NCI-H526 (cell line): Measurements from ENCODE around the gene DOC2A.

Experiments
- DNase-seq, 2 experiments: peaks; one replicate each; lab custom pipeline; 2025; lab: John Stamatoyannopoulos, UW

DOC2A gene

DNA sequence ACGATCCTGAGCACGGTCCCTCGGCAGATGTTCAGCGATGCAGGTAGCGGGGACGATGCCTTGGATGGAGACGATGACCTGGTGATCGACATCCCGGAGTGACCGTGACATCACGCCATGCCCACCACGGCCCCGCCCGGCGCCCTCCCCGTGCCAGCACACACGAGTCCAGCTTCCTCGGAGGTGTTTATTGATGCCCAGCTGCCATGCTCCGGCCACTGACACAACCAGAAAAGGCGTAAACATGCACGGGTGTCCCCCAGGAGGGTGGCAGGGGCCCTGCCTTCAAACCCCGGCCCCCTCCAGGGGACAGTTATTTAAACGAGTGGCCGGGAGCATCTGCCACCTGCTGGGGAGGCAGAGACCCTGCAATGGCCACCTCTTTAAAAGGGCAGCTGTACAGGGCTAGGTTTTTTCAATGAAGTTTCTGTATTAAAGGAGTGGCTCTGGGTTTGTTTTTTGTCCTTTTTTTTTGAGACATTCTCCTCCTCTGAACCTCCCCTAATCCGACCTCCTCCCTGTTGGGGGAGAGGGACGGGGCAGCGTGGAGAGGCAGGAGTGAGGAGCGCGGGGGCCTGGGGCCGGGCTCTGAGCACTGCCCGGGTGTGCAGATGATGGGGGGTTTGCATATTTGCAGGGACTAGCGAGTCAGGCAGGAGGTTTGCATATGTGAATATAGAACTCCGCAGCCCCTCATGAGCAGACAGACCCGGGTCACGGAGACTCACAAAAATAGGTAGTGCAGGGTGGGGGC is 5.3 kb downstream of the DOC2A start:
- DNase-seq, result peak; percentile 28 to 82

DNA sequence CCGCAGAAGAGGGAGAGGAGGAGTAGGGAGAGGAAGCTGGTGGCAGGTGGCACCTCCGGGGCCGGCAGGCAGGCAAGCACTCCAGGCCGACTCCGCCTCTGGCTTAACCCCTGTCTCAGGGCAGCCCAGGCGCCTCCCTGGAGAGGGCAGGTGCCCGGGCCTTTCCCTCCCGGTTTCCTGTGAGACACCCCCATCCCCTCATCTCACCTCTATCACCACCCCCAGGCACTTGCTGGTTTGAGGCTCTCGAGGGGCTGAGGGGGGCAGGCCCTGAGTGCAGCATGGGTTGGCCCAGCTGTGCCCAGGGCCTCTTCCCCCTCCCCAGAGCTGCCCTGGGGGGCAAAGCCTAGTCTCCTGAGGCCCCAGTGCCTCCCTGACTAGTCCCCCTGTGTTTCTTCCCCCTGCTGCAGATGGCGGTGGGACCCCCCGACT is 6.0 kb downstream of the DOC2A start:
- peak; percentile 40 to 84 for DNase-seq

DNA sequence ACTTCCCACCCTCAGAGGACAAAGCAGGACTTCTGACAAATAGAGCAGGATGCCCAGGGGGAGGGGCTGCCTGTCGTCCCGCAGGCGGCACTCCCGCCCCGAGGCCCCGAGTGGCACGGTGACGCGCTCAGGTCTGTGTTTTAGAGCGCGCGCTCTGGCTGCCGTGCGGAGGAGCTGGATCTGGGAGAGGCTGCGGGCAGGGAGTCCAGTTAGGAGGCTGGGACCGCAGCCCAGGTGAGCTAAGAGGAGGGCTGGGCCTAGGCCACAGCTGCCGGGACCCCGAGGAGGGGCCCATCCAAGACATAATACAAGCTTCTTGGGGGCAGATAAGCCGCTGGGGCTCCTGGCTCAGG is 6.4 kb downstream of the DOC2A start:
- peak in 1 of 2 experiments; percentile 79 for DNase-seq

DNA sequence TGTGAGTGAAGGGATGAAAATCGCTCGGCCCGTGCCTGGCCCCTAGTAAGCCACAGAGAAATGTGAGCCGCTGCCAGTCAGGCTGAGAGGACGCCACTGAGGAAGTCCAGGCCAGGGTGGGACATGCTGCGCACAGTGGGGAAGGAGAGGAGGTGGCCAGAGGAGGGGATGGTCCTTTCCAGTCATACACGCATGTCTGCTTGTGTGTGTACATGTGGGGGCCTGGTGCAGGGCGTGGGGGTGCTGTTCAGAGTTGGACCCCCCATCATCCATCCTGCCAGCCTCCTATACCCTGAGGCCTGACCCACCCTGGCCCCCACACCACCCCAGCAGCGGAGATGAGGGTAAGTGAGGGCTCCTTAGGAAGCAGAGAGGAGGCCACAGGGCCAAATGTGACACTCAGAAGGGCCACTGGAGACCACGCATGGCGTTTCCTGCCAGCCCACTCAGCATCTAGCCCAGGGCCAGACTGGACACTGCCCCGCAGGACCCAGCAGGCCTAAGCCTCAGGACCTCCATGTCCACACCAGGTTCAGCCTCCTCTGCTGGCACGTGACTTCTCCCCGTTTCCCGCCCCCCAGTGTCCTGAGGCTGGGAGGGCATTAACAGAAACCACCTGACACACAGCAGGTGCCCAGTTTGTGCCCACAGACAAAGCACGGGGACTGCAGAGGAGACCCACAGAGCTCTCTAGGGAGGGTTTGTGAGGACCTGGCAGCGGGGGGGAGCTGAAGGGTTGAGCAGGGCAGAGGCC is 7.0 kb downstream of the DOC2A start:
- no peak for DNase-seq

DNA sequence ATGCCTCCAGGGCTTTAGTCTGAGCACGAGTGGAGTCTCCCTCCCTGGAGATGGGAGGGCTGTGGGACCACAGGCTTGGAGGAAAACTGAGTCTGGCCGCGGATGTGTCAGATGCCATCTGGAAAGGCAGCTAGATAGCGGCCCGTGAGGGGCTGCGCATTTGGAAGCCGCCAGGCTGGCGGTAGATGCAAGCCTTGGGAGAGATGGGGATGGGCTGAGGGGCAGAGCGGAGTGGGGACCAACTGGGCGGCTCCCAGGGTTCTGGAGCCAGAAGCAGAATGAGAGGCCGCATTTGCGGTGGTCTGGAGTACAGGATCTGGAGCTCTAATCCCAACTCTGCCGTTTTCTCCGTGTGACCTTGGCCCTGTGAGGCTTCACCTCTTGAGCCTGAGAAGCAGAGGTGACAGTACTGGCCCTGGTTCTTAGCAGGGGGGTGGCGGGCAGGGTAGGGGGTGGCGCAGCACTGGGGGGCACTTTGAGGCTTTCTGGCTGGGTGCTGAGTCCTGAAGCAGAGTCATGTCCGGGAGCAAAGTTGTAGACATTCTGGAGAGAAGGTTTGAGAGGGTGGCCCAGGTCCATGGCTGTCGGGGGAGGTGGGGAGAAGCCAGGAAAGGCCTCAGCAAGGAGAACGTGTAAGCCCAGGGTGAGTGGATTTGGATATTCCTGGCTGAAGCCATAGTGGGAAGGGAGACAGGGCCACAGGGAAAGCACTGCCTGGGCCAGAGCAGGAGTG is 8.0 kb downstream of the DOC2A start:
- no peak for DNase-seq

DNA sequence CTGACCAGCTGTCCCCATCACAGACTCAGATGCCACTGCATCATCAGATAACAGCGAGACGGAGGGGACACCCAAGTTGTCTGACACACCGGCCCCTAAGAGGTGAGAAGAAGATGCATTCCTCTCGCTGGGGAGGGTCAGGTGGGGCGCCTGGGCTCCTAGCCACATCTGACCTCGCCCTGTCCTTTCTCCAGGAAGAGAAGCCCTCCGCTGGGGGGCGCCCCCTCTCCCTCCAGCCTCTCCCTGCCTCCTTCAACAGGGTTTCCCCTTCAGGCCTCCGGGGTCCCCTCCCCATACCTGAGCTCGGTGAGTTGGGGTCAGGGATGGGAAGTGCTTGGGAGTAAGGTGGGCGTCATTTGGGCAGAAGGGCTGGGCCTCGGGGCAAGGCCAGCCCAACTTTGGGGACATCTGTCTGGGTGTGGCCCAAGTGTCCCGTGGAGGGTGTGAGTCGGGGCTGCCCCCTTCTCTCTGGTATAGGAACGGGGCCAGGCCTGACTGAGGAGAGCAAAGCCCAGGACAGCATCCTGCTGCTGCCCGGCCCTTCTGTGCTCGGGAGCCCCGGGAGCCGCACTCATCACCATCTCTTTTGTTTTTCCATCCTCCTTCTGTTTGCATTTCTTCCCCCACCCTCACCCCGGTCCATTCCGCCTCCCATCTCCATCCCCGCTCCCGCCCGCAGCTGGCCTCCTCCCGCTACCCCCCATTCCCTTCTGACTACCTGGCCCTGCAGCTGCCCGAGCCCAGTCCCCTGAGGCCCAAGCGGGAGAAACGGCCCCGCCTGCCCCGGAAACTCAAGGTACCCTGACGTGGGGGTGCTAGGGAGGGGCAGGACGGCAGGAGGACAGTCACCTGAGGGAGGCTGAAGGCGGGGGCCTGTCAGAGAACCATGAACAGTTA is 9.8 kb downstream of the DOC2A start:
- peak in 1 of 2 experiments; percentile 55 for DNase-seq

DNA sequence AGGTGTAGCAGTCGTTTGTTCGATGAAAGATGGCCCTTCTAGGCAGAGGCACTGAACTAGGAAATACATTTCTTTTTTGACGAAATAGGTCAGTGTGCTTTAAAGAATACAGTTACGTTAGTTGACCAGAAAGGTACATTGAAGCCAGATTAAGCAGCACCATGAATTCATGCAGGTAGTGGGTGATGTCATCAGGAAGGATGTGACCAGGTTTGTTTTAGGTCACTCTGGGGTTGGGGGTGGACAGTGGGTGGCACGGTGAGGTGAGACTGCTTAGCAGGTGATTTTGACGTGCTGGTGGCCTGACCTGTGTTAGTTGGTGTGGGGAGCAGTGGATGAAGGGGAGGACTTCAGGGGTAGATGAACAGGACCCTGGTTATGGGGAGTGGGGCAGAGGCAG is 11.2 kb downstream of the DOC2A start:
- no peak for DNase-seq

DNA sequence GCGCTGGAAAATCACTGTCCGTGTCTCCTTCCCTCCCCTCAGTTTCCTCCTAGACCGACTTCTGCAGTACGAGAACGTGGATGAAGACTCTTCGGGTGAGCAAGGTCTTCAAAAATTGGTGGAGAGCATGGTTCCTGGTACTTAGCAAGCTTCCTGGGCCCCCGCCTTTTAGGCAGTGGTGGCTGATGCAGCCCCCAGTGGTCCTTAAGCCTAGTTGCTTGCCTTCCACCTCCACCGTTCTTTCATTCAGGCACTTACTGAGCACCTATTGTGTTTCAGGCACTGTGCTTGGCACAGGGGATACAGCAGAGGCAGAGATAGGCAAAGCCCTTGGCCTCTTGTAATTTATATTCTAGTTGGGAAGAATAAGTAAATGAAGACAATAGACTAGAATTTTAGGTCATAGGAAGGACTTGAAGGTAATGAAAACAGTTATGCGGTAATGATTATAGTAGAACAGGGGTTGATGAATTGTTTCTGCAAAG is 14.0 kb downstream of the DOC2A start:
- DNase-seq, result no peak

DNA sequence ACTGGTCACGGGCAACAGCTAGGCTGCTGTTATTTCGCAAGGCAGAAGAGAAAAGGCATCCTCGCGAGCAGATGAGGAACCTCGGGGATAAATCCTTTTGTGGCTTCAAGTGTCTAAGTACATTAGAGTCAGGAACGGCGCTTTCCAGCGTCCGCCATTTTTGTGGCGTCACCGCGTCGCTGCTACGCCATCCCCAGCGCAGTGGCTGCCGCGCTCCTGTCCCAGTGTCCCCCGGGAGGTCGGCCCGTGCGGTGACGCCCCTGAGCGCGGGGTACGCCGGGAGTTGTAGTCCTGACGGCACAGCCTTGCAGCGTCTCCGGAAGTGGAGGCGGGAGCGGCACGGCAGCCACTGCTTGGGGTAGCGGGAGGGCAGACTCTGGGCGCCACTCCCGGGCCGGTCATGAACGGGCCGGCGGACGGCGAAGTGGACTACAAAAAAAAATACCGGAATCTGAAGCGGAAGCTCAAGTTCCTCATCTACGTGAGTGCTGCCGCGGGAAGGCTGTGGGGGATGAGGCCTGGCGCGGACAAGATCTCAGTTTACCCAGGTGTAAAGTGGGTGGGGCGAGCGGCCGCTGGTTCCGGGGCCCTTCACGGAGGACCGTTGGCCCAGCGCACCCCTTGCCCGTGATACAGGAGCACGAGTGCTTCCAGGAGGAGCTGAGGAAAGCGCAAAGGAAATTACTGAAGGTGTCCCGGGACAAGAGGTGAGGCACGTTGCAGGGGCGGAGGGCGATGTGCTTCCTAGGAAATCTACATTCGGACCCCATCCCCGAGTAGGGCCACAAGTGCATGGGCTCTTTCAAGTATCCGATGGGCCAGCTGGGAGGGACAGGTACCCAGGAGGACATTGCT is 14.7 kb downstream of the DOC2A start, which contains the start of gene INO80E:
Gene INO80E, plus strand, starts transcription at position 331 of the 855 bp plus-strand sequence. Its CDS starts 70 bp downstream, at position 401.
- DNase-seq, result peak; percentile 89 to 98

DNA sequence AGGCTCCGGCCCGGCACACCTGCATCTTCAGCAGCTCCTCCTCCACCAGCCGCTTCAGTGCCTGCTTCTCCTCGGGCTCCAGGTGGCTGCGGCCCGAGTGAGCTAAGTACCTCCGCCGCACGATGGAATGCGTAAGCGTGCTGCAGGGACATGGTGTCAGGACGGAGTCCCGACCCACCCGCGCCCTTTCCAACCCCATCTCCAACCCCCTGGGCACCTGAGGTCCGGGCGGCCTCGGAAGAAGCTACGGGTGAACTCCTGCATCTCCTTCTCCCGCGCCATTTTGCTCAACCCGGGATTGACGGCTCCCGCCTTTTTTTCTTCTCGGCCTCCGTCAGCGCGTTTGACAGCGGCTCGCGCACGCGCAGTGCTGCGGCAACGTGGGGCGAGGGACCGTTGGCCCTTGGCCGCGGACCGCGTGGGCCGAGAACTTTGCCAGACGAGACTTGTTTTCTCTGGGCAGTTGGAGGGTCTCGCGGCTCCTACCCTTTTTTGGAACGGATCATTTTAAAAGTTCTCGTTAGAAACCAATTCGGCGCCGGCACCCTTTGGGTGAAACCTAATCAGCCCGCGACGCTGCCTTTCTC is 15.4 kb downstream of the DOC2A start, which contains the start of gene HIRIP3:
Gene HIRIP3, minus strand, starts transcription at position 294 of the 587 bp plus-strand sequence. Its CDS starts 12 bp downstream, at position 282.
- DNase-seq, result peak; percentile 76 to 89

DNA sequence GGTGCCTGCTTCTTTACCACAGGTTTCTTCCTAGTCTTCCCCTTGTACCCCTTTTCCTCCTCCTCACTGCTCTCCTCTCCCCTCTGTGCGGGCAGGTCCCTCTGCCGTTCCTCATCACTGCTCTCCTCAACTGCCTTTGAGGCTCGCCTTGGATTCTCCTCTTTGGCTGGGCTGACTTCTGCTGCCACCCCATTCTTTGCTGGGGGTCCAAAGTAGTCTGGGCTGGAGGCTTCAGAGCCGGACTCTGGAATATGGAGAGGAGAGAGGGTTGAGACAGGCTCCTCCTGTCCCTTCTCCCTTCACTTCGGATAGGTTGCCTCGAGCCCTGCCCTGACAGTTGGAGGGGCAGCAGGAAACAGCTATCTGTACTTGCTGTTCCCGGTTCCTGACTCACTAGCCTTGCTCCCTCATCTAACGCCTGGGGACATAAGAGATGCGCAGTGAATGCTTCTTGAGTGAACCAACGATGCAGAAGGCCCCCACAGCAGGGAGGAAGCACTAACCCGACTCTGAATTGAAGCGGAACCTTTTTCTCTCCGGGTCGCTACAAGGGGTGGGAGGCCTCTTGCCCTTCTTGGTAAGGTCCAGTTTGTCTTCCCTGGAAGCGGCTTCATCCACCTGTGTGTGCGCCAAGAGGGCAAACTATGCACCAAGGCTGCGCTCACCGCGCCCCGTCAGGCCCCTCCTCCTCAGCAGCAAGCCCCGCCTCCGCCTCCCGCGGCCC is 16.1 kb downstream of the DOC2A start:
- DNase-seq, result peak in 1 of 2 experiments; percentile 64

DNA sequence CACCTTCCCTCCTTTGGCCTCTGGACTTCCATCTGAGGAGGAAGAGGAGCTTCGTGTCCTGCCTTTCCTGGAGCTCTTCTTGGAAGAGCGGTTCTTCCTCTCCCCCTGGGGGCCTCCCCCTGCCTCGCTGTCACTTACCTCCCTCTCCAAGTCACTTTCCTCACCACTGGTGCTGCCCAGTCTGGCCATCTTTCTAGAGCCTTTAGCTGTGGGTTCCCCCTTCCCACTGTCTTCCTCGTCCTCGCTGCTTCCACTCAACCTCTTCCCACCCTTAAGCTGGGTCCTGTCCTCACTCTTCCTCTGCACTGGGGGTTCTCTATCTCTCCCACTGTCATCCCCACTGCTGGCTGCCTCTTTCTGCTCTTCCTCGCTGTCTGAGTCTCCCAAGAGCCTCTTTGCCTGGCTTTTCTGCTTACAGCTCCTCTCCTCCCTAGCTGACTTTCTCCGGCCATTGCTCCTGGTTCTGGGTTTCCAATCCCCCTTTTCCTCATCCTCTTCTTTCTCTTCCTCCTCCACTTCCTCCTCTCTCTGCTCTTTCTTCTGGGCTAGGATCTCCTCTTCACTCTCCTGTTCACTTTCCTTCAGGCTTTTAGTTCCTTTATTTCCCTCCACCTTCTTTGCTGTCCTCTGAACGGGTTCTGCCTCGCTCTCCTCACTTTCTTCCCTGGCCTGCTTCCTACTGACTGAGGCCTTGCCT is 16.8 kb downstream of the DOC2A start:
- no peak for DNase-seq

DNA sequence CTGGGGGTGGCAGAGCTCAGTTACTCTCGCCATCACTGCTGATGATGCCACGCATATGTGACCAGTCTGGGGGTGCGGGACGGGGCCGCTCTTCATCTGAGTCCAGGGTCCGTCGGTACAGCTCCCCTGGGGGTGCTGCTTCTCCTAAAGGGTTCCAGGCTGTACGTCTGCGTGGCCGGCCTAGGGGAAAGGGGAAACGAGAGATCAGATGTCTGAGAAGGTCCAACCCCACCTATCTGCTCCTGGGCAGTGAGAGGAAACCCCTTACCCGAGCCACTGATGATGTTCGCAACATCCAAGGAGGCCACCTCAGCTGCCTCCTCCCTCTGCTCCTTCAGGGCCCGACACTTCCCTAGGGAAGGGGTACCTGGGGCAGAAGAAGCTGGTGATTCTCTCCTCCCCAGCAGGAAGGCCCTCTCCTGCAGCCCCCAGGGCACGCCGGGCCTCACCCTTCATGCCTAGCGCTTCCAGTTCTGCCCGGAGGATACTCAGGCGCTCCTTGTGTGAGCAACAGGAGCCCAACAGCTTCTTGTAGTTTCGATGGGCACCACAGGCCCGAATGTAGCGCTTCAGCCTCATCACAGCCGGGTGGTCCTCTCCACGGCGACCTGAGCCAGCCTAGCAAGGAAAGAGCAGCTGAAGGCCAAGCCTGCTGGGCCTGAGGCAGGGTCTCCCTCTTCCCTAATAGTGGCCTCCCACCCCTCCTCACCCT is 17.5 kb downstream of the DOC2A start:
- no peak for DNase-seq

DNA sequence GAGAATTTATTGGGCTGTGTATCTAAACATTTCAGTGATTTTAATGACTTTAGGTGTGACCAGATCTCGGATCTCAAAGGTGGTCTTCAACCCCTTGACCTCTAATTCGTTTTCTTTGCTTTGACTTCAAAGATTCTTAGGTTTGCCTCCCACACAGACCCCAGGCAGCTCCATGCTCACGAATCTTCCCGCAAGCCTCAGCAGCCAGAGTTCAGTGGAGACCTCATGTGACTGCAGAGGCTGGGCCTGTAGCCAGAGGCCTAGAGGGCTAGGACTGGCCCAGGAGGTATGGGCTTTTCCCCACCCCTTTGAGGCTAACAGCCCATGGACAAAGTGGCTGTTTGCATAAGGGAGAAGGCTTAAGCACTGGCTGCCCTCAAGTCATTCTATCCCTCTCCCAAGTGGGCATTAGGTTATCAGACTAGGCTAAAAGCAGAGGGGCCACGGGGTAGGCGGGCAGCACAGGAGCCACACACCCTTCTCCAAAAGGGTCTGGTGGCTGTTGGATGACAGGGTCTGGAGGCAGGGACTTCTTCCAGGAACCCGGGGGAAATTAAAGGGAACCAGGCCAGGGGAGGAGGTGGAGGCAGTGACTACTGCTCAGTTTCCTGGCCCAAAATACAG is 18.4 kb downstream of the DOC2A start:
- no peak for DNase-seq

DNA sequence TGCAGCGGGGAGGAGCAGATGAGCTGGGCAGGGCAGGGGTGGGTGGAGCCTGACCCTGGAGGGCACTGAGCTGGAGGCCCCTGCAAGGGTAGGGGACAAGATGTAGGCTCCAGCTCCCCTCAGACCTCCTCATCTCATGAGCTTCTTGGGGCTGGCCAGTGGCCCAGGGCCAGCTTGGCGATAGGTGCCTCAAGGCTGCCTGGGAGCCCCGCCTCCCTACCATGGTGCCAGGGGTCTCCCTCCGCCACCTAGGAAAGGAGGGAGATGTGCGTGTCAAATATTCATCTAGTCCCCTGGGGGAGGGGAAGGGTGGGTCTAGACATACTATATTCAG is 19.3 kb downstream of the DOC2A start:
- no peak for DNase-seq

DNA sequence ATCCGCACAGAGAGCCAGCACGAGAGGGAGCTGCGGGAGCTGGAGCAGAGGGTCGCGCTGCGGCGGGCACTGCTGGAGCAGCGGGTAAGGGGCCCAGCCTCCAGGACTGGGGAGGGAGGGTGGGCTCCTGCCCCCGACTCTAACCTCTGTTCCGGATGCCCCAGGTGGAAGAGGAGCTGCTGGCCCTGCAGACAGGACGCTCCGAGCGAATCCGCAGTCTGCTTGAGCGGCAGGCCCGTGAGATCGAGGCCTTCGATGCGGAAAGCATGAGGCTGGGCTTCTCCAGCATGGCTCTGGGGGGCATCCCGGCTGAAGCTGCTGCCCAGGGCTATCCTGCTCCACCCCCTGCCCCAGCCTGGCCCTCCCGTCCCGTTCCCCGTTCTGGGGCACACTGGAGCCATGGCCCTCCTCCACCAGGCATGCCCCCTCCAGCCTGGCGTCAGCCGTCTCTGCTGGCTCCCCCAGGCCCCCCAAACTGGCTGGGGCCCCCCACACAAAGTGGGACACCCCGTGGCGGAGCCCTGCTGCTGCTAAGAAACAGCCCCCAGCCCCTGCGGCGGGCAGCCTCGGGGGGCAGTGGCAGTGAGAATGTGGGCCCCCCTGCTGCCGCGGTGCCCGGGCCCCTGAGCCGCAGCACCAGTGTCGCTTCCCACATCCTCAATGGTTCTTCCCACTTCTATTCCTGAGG is 19.8 kb downstream of the DOC2A start:
- DNase-seq, result no peak

DNA sequence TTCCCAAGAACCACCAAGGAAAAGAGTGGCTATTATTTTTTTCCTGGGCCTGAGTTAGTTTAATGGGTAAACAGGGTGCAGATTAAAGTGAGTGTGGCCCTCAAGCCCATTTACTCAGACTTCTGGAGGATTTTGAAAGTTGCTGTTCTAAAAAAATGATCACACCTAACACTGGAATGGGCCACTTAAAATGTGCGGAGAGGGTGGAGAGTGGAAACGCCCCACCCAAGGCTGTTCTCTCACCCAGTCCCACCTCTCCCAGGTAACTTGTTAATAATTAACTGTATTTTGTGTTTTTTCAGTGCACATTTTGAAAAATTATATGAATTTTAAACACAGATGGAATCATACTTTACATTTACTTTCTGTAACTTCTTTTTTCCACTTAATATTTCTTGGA is 20.8 kb downstream of the DOC2A start:
- no peak for DNase-seq
